Measurements from ENCODE around the gene HIC1. TPM values are rescaled to one million over a fixed set of nuclear protein-coding genes. Genes with fewer than 3 reads are reported as not detected.

Gene HIC1
- total and polyA plus RNA-seq, 7 donors: 2.0 to 12.6 (median 4.3) TPM

DNA sequence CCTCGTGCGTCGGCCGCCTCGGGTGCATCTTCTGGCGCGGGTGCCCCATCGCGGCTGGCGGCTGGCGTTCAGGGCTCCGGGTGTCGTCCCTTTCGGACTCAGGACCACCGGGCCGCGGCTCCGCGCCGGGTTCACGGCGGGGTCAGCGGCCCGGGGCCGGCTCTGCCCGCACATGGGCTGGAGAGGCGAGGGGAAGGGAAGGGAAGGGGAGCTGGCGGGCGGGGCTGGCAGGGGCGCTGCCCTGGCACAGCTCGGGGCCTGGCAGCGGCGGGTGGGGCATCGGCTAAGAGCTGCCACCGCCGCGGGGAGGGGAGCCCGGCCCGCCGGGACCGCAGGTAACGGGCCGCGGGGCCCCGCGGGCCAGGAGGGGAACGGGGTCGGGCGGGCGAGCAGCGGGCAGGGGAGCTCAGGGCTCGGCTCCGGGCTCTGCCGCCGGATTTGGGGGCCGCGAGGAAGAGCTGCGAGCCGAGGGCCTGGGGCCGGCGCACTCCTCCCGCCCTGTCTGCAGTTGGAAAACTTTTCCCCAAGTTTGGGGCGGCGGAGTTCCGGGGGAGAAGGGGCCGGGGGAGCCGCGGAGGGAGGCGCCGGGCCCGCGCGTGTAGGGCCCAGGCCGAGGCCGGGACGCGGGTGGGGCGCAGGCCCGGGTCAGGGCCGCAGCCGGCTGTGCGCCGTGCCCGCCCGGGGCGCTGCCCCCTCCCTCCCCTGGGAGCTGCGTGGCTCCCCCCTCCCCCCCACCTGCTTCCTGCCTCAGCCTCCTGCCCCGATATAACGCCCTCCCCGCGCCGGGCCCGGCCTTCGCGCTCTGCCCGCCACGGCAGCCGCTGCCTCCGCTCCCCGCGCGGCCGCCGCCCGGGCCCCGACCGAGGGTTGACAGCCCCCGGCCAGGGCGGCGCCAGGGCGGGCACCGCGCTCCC, 646 bp downstream of the HIC1 start:
- Histone ChIP-seq H3K27ac (peak overlapping the region; percentile 62), H3K27me3 (ENCODE audit: insufficient read depth in 3 of 3, low read length in 2 of 3) (peaks cover 0 to 8% (median 2%) of the 10 kb centered on the region in 3 donors), H3K4me1 (peaks cover 6% of the 10 kb centered on the region), H3K4me3 (peak overlapping the region; percentile 74), H3K9me3 (no peaks in the 10 kb centered on the region), H3K36me3 (ENCODE audit: insufficient read depth in 1 of 2, low read depth in 1 of 2) (peaks cover 0 to 13% of the 10 kb centered on the region in 2 donors)
- intact Hi-C loops (cut with DNase I): loop anchor here (1.0 to 2.0 kb wide), 3 partner anchors 189 to 227 kb away; no protein-coding TSS in a partner anchor
- no peak for TF ChIP-seq CTCF (IDR thresholded peaks at IDR 0.05)
- DNase-seq (peak; percentile 39 to 67), ATAC-seq (peak in 3 of 4 donors; percentile 7 to 13 (median 9))
- WGBS, 3 donors: 21 to 25% (median 22%) methylated on average over 45 to 111 of the region's 113 CpGs

- H3K27me3 ChIP-seq (ENCODE audit: insufficient read depth in 3 of 3, low read length in 2 of 3): peaks cover 0 to 6% (median 2%) of the 10 kb centered on the region in 3 donors
- intact Hi-C loops (cut with DNase I): no loop called here
- DNase-seq: peak; percentile 36 to 66
- WGBS, 3 donors: 63 to 74% (median 65%) methylated on average over 79 to 85 of the region's 85 CpGs
- H3K9me3 ChIP-seq: no peaks in the 10 kb centered on the region
- TF ChIP-seq CTCF (IDR thresholded peaks at IDR 0.05): no peak
- peaks cover 0 to 20% of the 10 kb centered on the region in 2 donors for H3K36me3 ChIP-seq (ENCODE audit: insufficient read depth in 1 of 2, low read depth in 1 of 2)
- H3K4me1 ChIP-seq: peaks cover 6% of the 10 kb centered on the region
- H3K27ac ChIP-seq: peak overlapping the region; percentile 62
- peak overlapping the region; percentile 74 for H3K4me3 ChIP-seq
- ATAC-seq: no peak
Observed at GRCh38 chr17:2056206-2057174, 1.6 kb downstream of the HIC1 start.

DNA sequence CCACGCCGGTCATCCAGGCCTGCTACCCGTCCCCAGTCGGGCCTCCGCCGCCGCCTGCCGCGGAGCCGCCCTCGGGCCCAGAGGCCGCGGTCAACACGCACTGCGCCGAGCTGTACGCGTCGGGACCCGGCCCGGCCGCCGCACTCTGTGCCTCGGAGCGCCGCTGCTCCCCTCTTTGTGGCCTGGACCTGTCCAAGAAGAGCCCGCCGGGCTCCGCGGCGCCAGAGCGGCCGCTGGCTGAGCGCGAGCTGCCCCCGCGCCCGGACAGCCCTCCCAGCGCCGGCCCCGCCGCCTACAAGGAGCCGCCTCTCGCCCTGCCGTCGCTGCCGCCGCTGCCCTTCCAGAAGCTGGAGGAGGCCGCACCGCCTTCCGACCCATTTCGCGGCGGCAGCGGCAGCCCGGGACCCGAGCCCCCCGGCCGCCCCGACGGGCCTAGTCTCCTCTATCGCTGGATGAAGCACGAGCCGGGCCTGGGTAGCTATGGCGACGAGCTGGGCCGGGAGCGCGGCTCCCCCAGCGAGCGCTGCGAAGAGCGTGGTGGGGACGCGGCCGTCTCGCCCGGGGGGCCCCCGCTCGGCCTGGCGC, 2.4 kb downstream of the HIC1 start:
- peaks cover 0 to 6% (median 2%) of the 10 kb centered on the region in 3 donors for H3K27me3 ChIP-seq (ENCODE audit: insufficient read depth in 3 of 3, low read length in 2 of 3)
- TF ChIP-seq CTCF (IDR thresholded peaks at IDR 0.05): no peak
- peak overlapping the region; percentile 74 for H3K4me3 ChIP-seq
- peak overlapping the region; percentile 62 for H3K27ac ChIP-seq
- peaks cover 6% of the 10 kb centered on the region for H3K4me1 ChIP-seq
- H3K9me3 ChIP-seq: no peaks in the 10 kb centered on the region
- peaks cover 0 to 22% of the 10 kb centered on the region in 2 donors for H3K36me3 ChIP-seq (ENCODE audit: insufficient read depth in 1 of 2, low read depth in 1 of 2)
- ATAC-seq: no peak
- peak in 1 of 2 donors; percentile 27 for DNase-seq
- WGBS, 3 donors: 59 to 62% (median 62%) methylated on average over 51 to 81 of the region's 81 CpGs
- intact Hi-C loops (cut with DNase I): no loop called here

GRCh38 chr17:2057760-2058585, 3.1 kb downstream of the HIC1 start:
- intact Hi-C loops (cut with DNase I): no loop called here
- H3K4me3 ChIP-seq: peak overlapping the region; percentile 74
- peaks cover 0 to 6% (median 2%) of the 10 kb centered on the region in 3 donors for H3K27me3 ChIP-seq (ENCODE audit: insufficient read depth in 3 of 3, low read length in 2 of 3)
- no peaks in the 10 kb centered on the region for H3K9me3 ChIP-seq
- H3K4me1 ChIP-seq: peaks cover 6% of the 10 kb centered on the region
- peaks cover 0 to 25% of the 10 kb centered on the region in 2 donors for H3K36me3 ChIP-seq (ENCODE audit: insufficient read depth in 1 of 2, low read depth in 1 of 2)
- H3K27ac ChIP-seq: peak overlapping the region; percentile 62
- ATAC-seq (no peak), DNase-seq (peak; percentile 38 to 56)
- 65 to 75% (median 66%) methylated on average over 81 to 98 of the region's 98 CpGs for WGBS, 3 donors
- TF ChIP-seq CTCF (IDR thresholded peaks at IDR 0.05): no peak
